H1 (cell line): ENCODE data around the gene TMEM138. TPM values are rescaled to one million over a fixed set of nuclear protein-coding genes. Genes with fewer than 3 reads are reported as not detected.

ENCODE experiments used
- CTCF ChIA-PET: fragments of 300-600 bp; sonication (Branson Sonifier 250); formaldehyde crosslinking; loops from one replicate; lab custom pipeline; 2021; ENCODE audit not compliant: partially characterized antibody; lab: Charles Lee
- POLR2A ChIA-PET: fragments of 300-600 bp; sonication (Branson Sonifier 250); formaldehyde crosslinking; loops from one replicate; lab custom pipeline; 2021; ENCODE audit warnings: inconsistent platforms; ENCODE audit not compliant: partially characterized antibody; lab: Charles Lee
- DNase-seq, 2 experiments: peaks; one replicate each; pipeline versions ENCODE4 v3.0.0 to v3.0.0-alpha.2; 2010 to 2022; ENCODE audit warnings: low spot score in 2 of 2, low read depth in 1 of 2, mixed read lengths in 1 of 2
- FAIRE-seq: peaks from 2 replicates; lab custom pipeline; 2011; peaks lifted over from hg19 to GRCh38; lab: Jason Lieb, UNC
- H2AFZ ChIP-seq: 2 replicates; pipeline ENCODE4 v1.8.1; 2012; ENCODE audit warnings: low read length, inconsistent platforms
- H2AK5ac ChIP-seq: 2 replicates; pipeline ENCODE4 v1.6.1; 2013; ENCODE audit warnings: low read depth, low read length
- H2BK120ac ChIP-seq: replicated peaks from 2 replicates; pipeline ENCODE3; 2013; ENCODE audit warnings: low read depth, low read length, inconsistent platforms
- H2BK12ac ChIP-seq: 2 replicates; pipeline ENCODE4 v1.6.1; 2013; ENCODE audit warnings: low read depth, low read length
- H2BK15ac ChIP-seq: 2 replicates; pipeline ENCODE4 v1.6.1; 2013; ENCODE audit warnings: low read length
- H2BK20ac ChIP-seq: 2 replicates; pipeline ENCODE4 v1.6.1; 2013; ENCODE audit warnings: low read length
- H2BK5ac ChIP-seq: 2 replicates; pipeline ENCODE4 v1.6.1; 2013; ENCODE audit warnings: low read depth, low read length
- H3K14ac ChIP-seq: 2 replicates; pipeline ENCODE4 v1.6.1; 2013; ENCODE audit warnings: inconsistent platforms; ENCODE audit not compliant: insufficient read length
- H3K18ac ChIP-seq: 2 replicates; pipeline ENCODE4 v1.6.1; 2013; ENCODE audit warnings: low read length; ENCODE audit errors: extremely low read depth
- H3K23ac ChIP-seq: 2 replicates; pipeline ENCODE4 v1.6.1; 2013; ENCODE audit warnings: inconsistent platforms; ENCODE audit not compliant: insufficient read length
- H3K23me2 ChIP-seq: 2 replicates; pipeline ENCODE4 v1.6.1; 2013; ENCODE audit warnings: low read depth, low read length
- H3K27ac ChIP-seq: 2 replicates; pipeline ENCODE4 v1.6.1; 2011; ENCODE audit warnings: low read depth, low read length, inconsistent platforms
- H3K27me3 ChIP-seq, 4 experiments: replicated peaks in 1 of 4; 1 replicate in 1 of 4; 2 replicates in 3 of 4; pipeline versions ENCODE4 v1.6.1 to v1.8.1; 2011 to 2013; ENCODE audit warnings: low read length in 3 of 4, mild to moderate bottlenecking in 3 of 4, inconsistent platforms in 2 of 4, mixed read lengths in 2 of 4, moderate library complexity in 1 of 4; ENCODE audit not compliant: control insufficient read depth in 3 of 4, insufficient read depth in 3 of 4; ENCODE audit errors: extremely low read depth in 1 of 4
- H3K36me3 ChIP-seq, 4 experiments: 2 replicates each; pipeline versions ENCODE4 v1.6.1 to v1.8.1; 2011 to 2013; ENCODE audit warnings: mild to moderate bottlenecking in 4 of 4, low read length in 3 of 4, moderate library complexity in 2 of 4, control low read depth in 1 of 4, inconsistent platforms in 1 of 4; ENCODE audit not compliant: insufficient read depth in 4 of 4, control insufficient read depth in 2 of 4
- H3K4ac ChIP-seq: replicated peaks from 2 replicates; pipeline ENCODE3; 2013; ENCODE audit warnings: low read length, low read depth, mixed read lengths, inconsistent platforms; ENCODE audit not compliant: insufficient read length
- H3K4me1 ChIP-seq, 4 experiments: replicated peaks in 1 of 4; 1 replicate in 1 of 4; 2 replicates in 3 of 4; pipeline versions ENCODE4 v1.6.1 to v1.8.1; 2011 to 2013; ENCODE audit warnings: low read length in 3 of 4, inconsistent platforms in 2 of 4, mixed read lengths in 1 of 4; ENCODE audit not compliant: insufficient read depth in 4 of 4, control insufficient read depth in 3 of 4
- H3K4me2 ChIP-seq, 2 experiments: 2 replicates each; pipeline versions ENCODE4 v1.6.1 to v1.8.1; 2011 to 2013; ENCODE audit warnings: low read depth in 2 of 2, low read length in 2 of 2, control low read depth in 1 of 2, inconsistent platforms in 1 of 2, mild to moderate bottlenecking in 1 of 2; ENCODE audit not compliant: insufficient read depth in 1 of 2
- H3K4me3 ChIP-seq, 4 experiments: fragments of 200-600, 300-600 bp in 1 of 4; sonication (generic), shearing (Covaris generic), sonication (Bioruptor Twin) in 1 of 4; 2 replicates each; pipeline versions ENCODE4 v1.5.1 to v1.8.1; 2011 to 2016; ENCODE audit warnings: low read length in 4 of 4, low read depth in 3 of 4, control low read depth in 2 of 4, inconsistent platforms in 2 of 4, mild to moderate bottlenecking in 2 of 4, mixed read lengths in 1 of 4, moderate library complexity in 1 of 4; ENCODE audit not compliant: insufficient read depth in 2 of 4; ENCODE audit errors: extremely low read depth in 1 of 4
- H3K56ac ChIP-seq: replicated peaks from 2 replicates; pipeline ENCODE3; 2013; ENCODE audit warnings: low read depth, mild to moderate bottlenecking, mixed read lengths, low read length, inconsistent platforms; ENCODE audit not compliant: insufficient read length
- H3K79me1 ChIP-seq: 2 replicates; pipeline ENCODE4 v1.6.1; 2013; ENCODE audit warnings: low read depth, low read length, control low read depth
- H3K79me2 ChIP-seq, 2 experiments: 2 replicates each; pipeline versions ENCODE4 v1.6.1 to v1.8.1; 2012 to 2013; ENCODE audit warnings: low read length in 2 of 2, mild to moderate bottlenecking in 2 of 2, inconsistent platforms in 1 of 2; ENCODE audit not compliant: insufficient read depth in 2 of 2, control insufficient read depth in 1 of 2
- H3K9ac ChIP-seq, 4 experiments: replicated peaks in 1 of 4; 1 replicate in 1 of 4; 2 replicates in 3 of 4; pipeline versions ENCODE4 v1.6.1 to v1.8.1; 2011 to 2013; ENCODE audit warnings: low read depth in 3 of 4, low read length in 3 of 4, control low read depth in 2 of 4, mild to moderate bottlenecking in 2 of 4, moderate library complexity in 2 of 4, inconsistent platforms in 1 of 4; ENCODE audit errors: extremely low read depth in 1 of 4
- H3K9me3 ChIP-seq, 2 experiments: 2 replicates each; pipeline versions ENCODE4 v1.6.1 to v1.8.1; 2012 to 2013; ENCODE audit warnings: mild to moderate bottlenecking in 2 of 2, moderate library complexity in 2 of 2, control low read depth in 1 of 2, inconsistent platforms in 1 of 2, low read depth in 1 of 2, low read length in 1 of 2, mixed read lengths in 1 of 2; ENCODE audit not compliant: insufficient read depth in 2 of 2
- H4K20me1 ChIP-seq, 2 experiments: replicated peaks in 1 of 2; 2 replicates each; pipeline versions ENCODE3 to v1.8.1; 2011 to 2013; ENCODE audit warnings: inconsistent platforms in 2 of 2, low read length in 2 of 2, mild to moderate bottlenecking in 1 of 2; ENCODE audit not compliant: insufficient read depth in 2 of 2, control insufficient read depth in 1 of 2
- H4K5ac ChIP-seq: 2 replicates; pipeline ENCODE4 v1.6.1; 2013; ENCODE audit warnings: low read length, low read depth, mixed read lengths, inconsistent platforms; ENCODE audit not compliant: insufficient read length
- H4K8ac ChIP-seq: 2 replicates; pipeline ENCODE4 v1.8.0; 2013; ENCODE audit warnings: mild to moderate bottlenecking, moderate library complexity, low read length, inconsistent platforms; ENCODE audit not compliant: insufficient read depth; ENCODE audit errors: extremely low read depth
- H4K91ac ChIP-seq: replicated peaks from 2 replicates; pipeline ENCODE3; 2013; ENCODE audit warnings: low read length, mixed read lengths, inconsistent platforms; ENCODE audit not compliant: insufficient read length
- BRCA1 ChIP-seq: IDR thresholded peaks from 2 replicates; pipeline ENCODE4 v1.6.1; 2012; ENCODE audit warnings: low read depth, low read length, improper control_type of control experiment
- CHD2 ChIP-seq: IDR thresholded peaks from 2 replicates; pipeline ENCODE4 v1.6.1; 2012; ENCODE audit warnings: low read length, improper control_type of control experiment
- PHF8 ChIP-seq: fragments of 200-600 bp; sonication (generic); conservative IDR thresholded peaks from 2 replicates; pipeline ENCODE4 v1.7.1; 2012; ENCODE audit warnings: low read depth, mild to moderate bottlenecking, inconsistent platforms, low read length, moderate library complexity
- SIN3A ChIP-seq, 2 experiments: IDR thresholded peaks in 1 of 2; conservative IDR thresholded peaks in 1 of 2; 2 replicates each; pipeline ENCODE4 v1.6.1; 2011 to 2012; ENCODE audit warnings: low read length in 2 of 2, improper control_type of control experiment in 1 of 2, low read depth in 1 of 2, mild to moderate bottlenecking in 1 of 2
- TAF1 ChIP-seq: IDR thresholded peaks from 2 replicates; pipeline ENCODE4 v1.6.1; 2011; ENCODE audit warnings: mild to moderate bottlenecking, low read depth, low read length
- WGBS, 2 experiments: shearing (Covaris generic) in 1 of 2; methylation state at CpG; one replicate each; pipeline versions ENCODE4 v1.1.6 to v1.1.7; 2013 to 2015; ENCODE audit warnings: low lambda C conversion rate in 2 of 2, mixed read lengths in 2 of 2, inconsistent platforms in 1 of 2, low coverage in 1 of 2, missing lambda C conversion rate in 1 of 2; ENCODE audit not compliant: insufficient replicate concordance in 2 of 2, insufficient coverage in 1 of 2, insufficient read length in 1 of 2; ENCODE audit errors: extremely low coverage in 1 of 2, missing lambda C conversion rate in 1 of 2; 5-methylcytosine and 5-hydroxymethylcytosine counted together
- polyA plus RNA-seq, 7 experiments: library from polyadenylated mRNA; depleted of rRNA in 3 of 7; stranded (reverse) in 5 of 7; unstranded in 2 of 7; fragments of >200 nt in 5 of 7; fragments of 200-250 nt in 2 of 7; gene quantifications; 1 replicate in 5 of 7; 2 replicates in 1 of 7; 4 replicates in 1 of 7; pipeline versions ENCODE4 v1.2.1 to v1.2.3, GENCODE V29; 2011 to 2013; ENCODE audit warnings: missing spikeins in 2 of 7, mixed read lengths in 2 of 7
- total RNA-seq: library from RNA; stranded (reverse); fragmentation: NEBNext Ultra II Directional; extraction: Animal tissue kit (Norgen Biotek cat#: 25700); gene quantifications from 2 replicates; pipeline ENCODE4 v1.2.1, GENCODE V29; 2021
- TF ChIP-seq, protein P1 (sequence below), 3 experiments: IDR thresholded peaks; 1 replicate in 2 of 3; 2 replicates in 1 of 3; pipeline versions ENCODE4 v1.5.1 to v1.6.1; 2011; ENCODE audit warnings: low read length in 3 of 3, mild to moderate bottlenecking in 3 of 3, inconsistent platforms in 2 of 3, low read depth in 1 of 3, moderate library complexity in 1 of 3; ENCODE audit not compliant: insufficient read depth in 1 of 3; ENCODE audit errors: control extremely low read depth in 1 of 3
- TF ChIP-seq, protein P2 (sequence below): IDR thresholded peaks from 2 replicates; pipeline ENCODE4 v1.6.1; 2012; ENCODE audit warnings: inconsistent platforms

Gene TMEM138
- total and polyA plus RNA-seq, 2 of the 8 experiments (the other 6 are each of a cell fraction or from before 2014, with no cell fraction given): 32.9 to 59.0 TPM

DNA sequence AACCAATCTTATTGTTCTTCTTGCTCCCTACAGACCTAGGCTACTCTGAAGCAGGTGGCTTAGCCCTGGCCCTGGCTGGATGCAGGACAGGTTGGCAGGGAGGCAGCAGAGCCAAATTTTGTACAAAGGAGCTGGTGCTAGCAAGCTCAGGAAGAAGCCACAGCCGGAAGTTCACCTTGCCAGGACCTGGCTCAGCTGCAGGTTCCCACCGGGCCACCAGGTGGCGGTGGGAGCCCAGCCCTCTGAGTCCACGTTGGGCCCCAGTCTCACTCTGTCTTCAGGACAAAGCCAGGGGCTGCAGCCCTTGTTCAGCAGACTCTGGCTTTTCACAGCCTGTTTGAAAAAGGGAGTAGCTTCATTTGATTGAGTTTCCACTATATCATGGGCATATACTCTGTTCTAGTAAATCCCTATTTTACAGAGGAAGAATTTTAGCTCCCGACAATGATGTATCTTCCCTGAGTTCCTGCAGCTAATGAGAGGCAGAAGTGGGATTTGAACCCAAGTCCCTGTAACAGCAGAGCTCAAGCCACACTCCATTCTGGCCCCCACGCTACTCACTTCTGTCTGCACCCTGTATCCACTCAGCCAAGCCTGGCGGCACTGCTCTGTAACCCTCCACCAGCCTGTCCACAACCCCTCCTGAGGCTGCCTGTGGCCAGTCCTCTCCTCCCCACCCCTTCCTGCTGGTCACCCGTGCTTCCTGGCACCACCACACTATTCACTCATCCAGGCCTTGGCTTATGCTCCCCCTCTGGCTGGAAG lies 25.8 kb upstream of the TMEM138 start:
- peak overlapping the region in 2 of 4 experiments; percentile 14 to 17; a peak in 3 of 7 replicates for H3K9ac ChIP-seq
- 44% methylated on average over 8 of the region's 8 CpGs; no CpG with 5 or more reads in 1 of the 2 experiments for WGBS, 2 experiments
- TF ChIP-seq TAF1 (peak; percentile 76), SIN3A (conservative IDR thresholded peaks at IDR 0.05 in 1 of 2, IDR thresholded peaks at IDR 0.05 in 1 of 2; ENCODE audit: low read depth in 1 of 2, low read length in 2 of 2) (peak in 1 of 2 experiments; percentile 39; a peak in 1 of 4 replicates), CHD2 (no peak), BRCA1 (no peak), PHF8 (0 out of 2 replicates have a peak, but pooled peaks have one; percentile 17)
- TF ChIP-seq, protein P1, sequence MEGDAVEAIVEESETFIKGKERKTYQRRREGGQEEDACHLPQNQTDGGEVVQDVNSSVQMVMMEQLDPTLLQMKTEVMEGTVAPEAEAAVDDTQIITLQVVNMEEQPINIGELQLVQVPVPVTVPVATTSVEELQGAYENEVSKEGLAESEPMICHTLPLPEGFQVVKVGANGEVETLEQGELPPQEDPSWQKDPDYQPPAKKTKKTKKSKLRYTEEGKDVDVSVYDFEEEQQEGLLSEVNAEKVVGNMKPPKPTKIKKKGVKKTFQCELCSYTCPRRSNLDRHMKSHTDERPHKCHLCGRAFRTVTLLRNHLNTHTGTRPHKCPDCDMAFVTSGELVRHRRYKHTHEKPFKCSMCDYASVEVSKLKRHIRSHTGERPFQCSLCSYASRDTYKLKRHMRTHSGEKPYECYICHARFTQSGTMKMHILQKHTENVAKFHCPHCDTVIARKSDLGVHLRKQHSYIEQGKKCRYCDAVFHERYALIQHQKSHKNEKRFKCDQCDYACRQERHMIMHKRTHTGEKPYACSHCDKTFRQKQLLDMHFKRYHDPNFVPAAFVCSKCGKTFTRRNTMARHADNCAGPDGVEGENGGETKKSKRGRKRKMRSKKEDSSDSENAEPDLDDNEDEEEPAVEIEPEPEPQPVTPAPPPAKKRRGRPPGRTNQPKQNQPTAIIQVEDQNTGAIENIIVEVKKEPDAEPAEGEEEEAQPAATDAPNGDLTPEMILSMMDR (IDR thresholded peaks at IDR 0.05; ENCODE audit: control extremely low read depth in 1 of 3, insufficient read depth in 1 of 3, low read depth in 1 of 3, low read length in 3 of 3): peak; percentile 95 to 99 (median 97)
- TF ChIP-seq, protein P2, sequence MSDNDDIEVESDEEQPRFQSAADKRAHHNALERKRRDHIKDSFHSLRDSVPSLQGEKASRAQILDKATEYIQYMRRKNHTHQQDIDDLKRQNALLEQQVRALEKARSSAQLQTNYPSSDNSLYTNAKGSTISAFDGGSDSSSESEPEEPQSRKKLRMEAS: peak; percentile 49

More for the DNA sequence above, 25.8 kb upstream of the TMEM138 start:
- Histone ChIP-seq H3K36me3 (peaks cover 0 to 8% (median 2%) of the 10 kb centered on the region in 4 experiments; a peak in 1 of 8 replicates), H3K23me2 (peaks cover 9% of the 10 kb centered on the region; the same call in 1 of the 2 replicates), H3K18ac (no peak overlapping the region), H2AFZ (peak overlapping the region; percentile 72; the same call in 1 of the 2 replicates), H4K5ac (peak overlapping the region; percentile 53), H3K4ac (peak overlapping the region; percentile 91), H3K27ac (peak overlapping the region; percentile 50), H2BK120ac (no peak overlapping the region), H3K4me2 (no peak overlapping the region), H3K27me3 (no peaks in the 10 kb centered on the region), H3K79me1 (peaks cover 6% of the 10 kb centered on the region; the same call in 1 of the 2 replicates), H3K4me3 (no peak overlapping the region), H2AK5ac (peak overlapping the region; percentile 42; the same call in 1 of the 2 replicates), H2BK15ac (peak overlapping the region; percentile 14), H4K8ac (peak overlapping the region; percentile 84; the same call in 1 of the 2 replicates), H3K79me2 (peaks cover 12 to 20% of the 10 kb centered on the region in 2 experiments), H3K56ac (peak overlapping the region; percentile 70), H3K9me3 (no peaks in the 10 kb centered on the region), H4K20me1 (peaks cover 0 to 3% of the 10 kb centered on the region in 2 experiments), H2BK12ac (0 out of 2 replicates have a peak overlapping the region, but pooled peaks have one; percentile 30), H3K23ac (no peak overlapping the region), H3K4me1 (peaks cover 5 to 14% (median 9%) of the 10 kb centered on the region in 4 experiments), H2BK5ac (peak overlapping the region; percentile 71), H4K91ac (peak overlapping the region; percentile 45), H3K14ac (no peak overlapping the region), H2BK20ac (no peak overlapping the region)
- no peak for FAIRE-seq
- DNase-seq: peak; percentile 78 to 92
- POLR2A ChIA-PET: interaction anchor here (0.7 to 39.7 kb wide), 13 partner anchors 9 to 291 kb away, joined by 3 to 1106 read pairs (median 6); partner anchors contain the start of genes CPSF7, CYB561A3, SDHAF2 and TMEM138
- CTCF ChIA-PET: interaction anchor here (0.5 to 10.1 kb wide), 36 partner anchors 9 to 461 kb away, joined by 3 to 290 read pairs (median 4); partner anchors contain the start of genes CYB561A3, TMEM138 and TMEM216
